ENCODE data around the gene TAF6.
A peak's percentile ranks its signal among the peaks of the same experiment; 100 is the strongest.

DNA sequence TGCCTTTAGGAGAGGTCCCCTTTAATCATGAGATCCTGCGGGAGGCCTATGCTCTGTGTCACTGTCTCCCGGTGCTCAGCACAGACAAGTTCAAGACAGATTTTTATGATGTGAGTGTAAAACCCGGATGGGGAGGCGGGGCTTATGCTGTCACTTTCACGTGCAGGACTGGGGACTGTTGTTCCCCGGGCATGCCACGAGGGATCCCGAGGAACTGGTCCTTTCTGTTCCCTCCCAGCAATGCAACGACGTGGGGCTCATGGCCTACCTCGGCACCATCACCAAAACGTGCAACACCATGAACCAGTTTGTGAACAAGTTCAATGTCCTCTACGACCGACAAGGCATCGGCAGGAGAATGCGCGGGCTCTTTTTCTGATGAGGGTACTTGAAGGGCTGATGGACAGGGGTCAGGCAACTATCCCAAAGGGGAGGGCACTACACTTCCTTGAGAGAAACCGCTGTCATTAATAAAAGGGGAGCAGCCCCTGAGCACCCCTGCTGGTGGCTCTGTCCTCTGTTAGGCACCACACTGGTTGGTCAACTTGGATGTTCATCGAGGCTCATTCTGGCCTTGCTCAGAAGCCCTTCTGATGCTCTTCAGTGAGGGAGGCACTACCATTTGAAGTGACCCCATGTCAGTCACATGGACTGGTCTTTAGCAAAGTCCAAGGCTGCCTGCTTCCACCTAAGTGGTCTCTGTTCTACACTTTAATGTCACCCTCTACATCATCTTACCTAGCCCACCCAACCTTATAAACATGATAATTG lies 27.6 kb downstream of the TAF6 start:
- TF ChIP-seq FOXS1 (CRISPR knock-in tag; IDR thresholded peaks at IDR 0.05) (0 out of 2 replicates have a peak, but pooled peaks have one; percentile 21), POLR2A (IDR thresholded peaks at IDR 0.05; ENCODE audit: low read length) (no peak), SREBF2 (IDR thresholded peaks at IDR 0.05) (no peak), ESRRA (IDR thresholded peaks at IDR 0.05; ENCODE audit: borderline replicate concordance, low read length) (no peak), CTCF (IDR thresholded peaks at IDR 0.05) (no peak), SMC3 (IDR thresholded peaks at IDR 0.05) (no peak)
